GM10266 (cell line): ENCODE data around the gene FICD.
"Not testable (repeated sequence)": the region's sequence is repeated elsewhere in the genome, so short reads cannot be mapped to it uniquely, and the experiment has no call there.

ENCODE experiments used
- DNase-seq: peaks from one replicate; pipeline ENCODE4 v3.0.0; 2012; ENCODE audit errors: extremely low spot score
- CTCF ChIP-seq: IDR thresholded peaks from 2 replicates; pipeline ENCODE4 v1.5.1; 2012; ENCODE audit warnings: mild to moderate bottlenecking, low read depth; ENCODE audit not compliant: control insufficient read depth, insufficient read depth; ENCODE audit errors: missing control alignments

Gene FICD

GRCh38 chr12:108484845-108485244 lies 30.2 kb upstream of the FICD start:
- TF ChIP-seq CTCF: no peak
- no peak for DNase-seq

- DNase-seq: not testable (repeated sequence)
Measured at GRCh38 chr12:108485371-108485770, 29.7 kb upstream of the FICD start.

- DNase-seq: not testable (repeated sequence)
Measured at GRCh38 chr12:108487029-108487428, 28.0 kb upstream of the FICD start.

- TF ChIP-seq CTCF: no peak
- DNase-seq: no peak
Measured at GRCh38 chr12:108491256-108491655, 23.8 kb upstream of the FICD start.

DNA sequence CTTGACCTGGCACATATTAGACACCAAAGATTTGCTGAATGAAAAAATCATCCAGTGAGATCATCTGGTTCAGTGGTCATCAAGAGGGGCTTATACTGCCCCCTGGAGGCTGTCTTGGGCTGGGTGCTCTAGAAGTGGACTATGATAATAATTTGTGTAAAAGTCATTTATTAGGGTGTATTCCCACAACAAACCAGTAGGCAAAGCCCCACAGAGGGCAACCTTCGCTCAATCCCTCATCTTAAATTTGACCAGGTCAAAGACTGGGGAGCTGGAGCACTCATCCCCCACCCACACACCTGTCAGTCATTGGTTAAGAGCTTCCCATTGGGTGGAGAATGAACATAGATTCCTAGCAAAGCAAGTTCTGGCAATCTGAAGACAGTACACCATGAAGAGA lies 20.0 kb upstream of the FICD start:
- DNase-seq: peak; percentile 53

GRCh38 chr12:108495823-108496579 lies 19.1 kb upstream of the FICD start:
- DNase-seq: no peak
- TF ChIP-seq CTCF: no peak

More for the DNA sequence above, 20.0 kb upstream of the FICD start:
- TF ChIP-seq CTCF: peak; percentile 49

GRCh38 chr12:108498136-108498535 lies 16.9 kb upstream of the FICD start:
- TF ChIP-seq CTCF: no peak
- DNase-seq: no peak

- no peak for DNase-seq
- no peak for TF ChIP-seq CTCF
Measured at GRCh38 chr12:108502922-108503321, 12.2 kb upstream of the FICD start.

- DNase-seq: no peak
- TF ChIP-seq CTCF: no peak
Measured at GRCh38 chr12:108505129-108505528, 9.9 kb upstream of the FICD start.
